Measurements from ENCODE around the gene LHFPL2.

LHFPL2 gene

DNA sequence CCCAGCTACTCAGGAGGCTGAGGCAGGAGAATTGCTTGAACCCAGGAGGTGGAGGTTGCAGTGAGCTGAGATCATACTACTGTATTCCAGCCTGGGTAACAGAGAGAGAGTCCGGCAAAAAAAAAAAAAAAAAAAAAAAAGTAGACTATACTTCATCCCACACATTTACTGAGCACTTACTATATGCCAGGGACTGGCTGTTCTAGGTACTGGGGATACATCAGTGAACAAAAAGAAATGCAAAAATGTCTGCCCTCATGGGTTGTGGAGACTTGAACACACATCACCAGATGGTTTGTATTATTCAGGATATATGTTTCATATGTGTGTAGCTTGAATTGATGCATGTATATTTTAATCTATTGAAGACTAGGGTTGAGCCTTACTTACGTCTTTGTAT is 2.9 kb upstream of the LHFPL2 start:
- no peak for DNase-seq (ENCODE audit: extremely low spot score)
- ChIA-PET POLR2A (interaction anchor here (0.6 kb wide), 1 partner anchor 161 kb away, joined by 3 read pairs; no protein-coding TSS in a partner anchor), CTCF (no interaction called here)
- TF ChIP-seq, protein P1, sequence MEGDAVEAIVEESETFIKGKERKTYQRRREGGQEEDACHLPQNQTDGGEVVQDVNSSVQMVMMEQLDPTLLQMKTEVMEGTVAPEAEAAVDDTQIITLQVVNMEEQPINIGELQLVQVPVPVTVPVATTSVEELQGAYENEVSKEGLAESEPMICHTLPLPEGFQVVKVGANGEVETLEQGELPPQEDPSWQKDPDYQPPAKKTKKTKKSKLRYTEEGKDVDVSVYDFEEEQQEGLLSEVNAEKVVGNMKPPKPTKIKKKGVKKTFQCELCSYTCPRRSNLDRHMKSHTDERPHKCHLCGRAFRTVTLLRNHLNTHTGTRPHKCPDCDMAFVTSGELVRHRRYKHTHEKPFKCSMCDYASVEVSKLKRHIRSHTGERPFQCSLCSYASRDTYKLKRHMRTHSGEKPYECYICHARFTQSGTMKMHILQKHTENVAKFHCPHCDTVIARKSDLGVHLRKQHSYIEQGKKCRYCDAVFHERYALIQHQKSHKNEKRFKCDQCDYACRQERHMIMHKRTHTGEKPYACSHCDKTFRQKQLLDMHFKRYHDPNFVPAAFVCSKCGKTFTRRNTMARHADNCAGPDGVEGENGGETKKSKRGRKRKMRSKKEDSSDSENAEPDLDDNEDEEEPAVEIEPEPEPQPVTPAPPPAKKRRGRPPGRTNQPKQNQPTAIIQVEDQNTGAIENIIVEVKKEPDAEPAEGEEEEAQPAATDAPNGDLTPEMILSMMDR (IDR thresholded peaks at IDR 0.05; ENCODE audit: control extremely low read depth, extremely low read depth, low read depth, missing control alignments), result no peak

- CTCF ChIA-PET, result no interaction called here
- TF ChIP-seq, protein P1 (IDR thresholded peaks at IDR 0.05; ENCODE audit: control extremely low read depth, extremely low read depth, low read depth, missing control alignments), result no peak
- DNase-seq (ENCODE audit: extremely low spot score), result no peak
- POLR2A ChIA-PET, result no interaction called here
Observed at GRCh38 chr5:78650531-78650930, 2.0 kb upstream of the LHFPL2 start.

- POLR2A ChIA-PET, result no interaction called here
- CTCF ChIA-PET, result no interaction called here
Observed at GRCh38 chr5:78649861-78650496, 1.4 kb upstream of the LHFPL2 start.

GRCh38 chr5:78649211-78649695 is 681 bp upstream of the LHFPL2 start:
- ChIA-PET CTCF (interaction anchor here (0.8 kb wide), 1 partner anchor 9 kb away, joined by 4 read pairs; no protein-coding TSS in a partner anchor), POLR2A (no interaction called here)
- TF ChIP-seq, protein P1 (IDR thresholded peaks at IDR 0.05; ENCODE audit: control extremely low read depth, extremely low read depth, low read depth, missing control alignments), result no peak
- no peak for DNase-seq (ENCODE audit: extremely low spot score)

More at GRCh38 chr5:78649861-78650496, 1.4 kb upstream of the LHFPL2 start:
- TF ChIP-seq, protein P1 (IDR thresholded peaks at IDR 0.05; ENCODE audit: control extremely low read depth, extremely low read depth, low read depth, missing control alignments), result no peak
- DNase-seq (ENCODE audit: extremely low spot score), result no peak

- CTCF ChIA-PET, result interaction anchor here (1.0 to 2.1 kb wide), 3 partner anchors 11 to 54 kb away, joined by 3 to 4 read pairs (median 3); no protein-coding TSS in a partner anchor
- POLR2A ChIA-PET, result interaction anchor here (0.6 kb wide), 1 partner anchor 631 kb away, joined by 4 read pairs; no protein-coding TSS in a partner anchor
- DNase-seq (ENCODE audit: extremely low spot score), result peak; percentile 52
- TF ChIP-seq, protein P1 (IDR thresholded peaks at IDR 0.05; ENCODE audit: control extremely low read depth, extremely low read depth, low read depth, missing control alignments), result peak; percentile 25
Observed at GRCh38 chr5:78647838-78648358, 674 bp downstream of the LHFPL2 start.

DNA sequence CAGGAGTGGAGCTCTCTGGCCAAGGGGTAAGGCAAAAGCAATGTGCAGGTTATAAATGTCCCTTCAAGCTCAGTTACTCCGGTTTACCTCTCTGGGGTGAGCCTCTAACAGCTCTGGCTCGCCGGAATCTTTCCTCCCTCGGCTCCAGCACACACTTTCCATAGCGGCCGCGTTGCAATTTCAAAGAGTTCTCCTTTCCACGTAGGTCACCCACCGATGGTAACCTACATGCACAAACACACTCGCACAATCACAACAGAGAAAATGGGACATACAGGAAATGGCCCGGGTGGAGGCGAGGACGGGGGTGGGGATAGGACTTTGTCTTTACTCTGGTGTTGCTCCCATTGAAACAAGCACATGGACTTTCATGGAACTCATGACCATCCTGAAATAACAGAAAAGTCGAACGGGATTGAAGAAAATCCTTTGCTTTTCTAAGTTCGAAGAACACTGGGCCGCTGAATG is 1.2 kb downstream of the LHFPL2 start:
- POLR2A ChIA-PET, result no interaction called here
- CTCF ChIA-PET, result interaction anchor here (1.0 to 2.1 kb wide), 4 partner anchors 10 to 53 kb away, joined by 3 to 4 read pairs (median 4); no protein-coding TSS in a partner anchor
- DNase-seq (ENCODE audit: extremely low spot score), result peak; percentile 37
- TF ChIP-seq, protein P1 (IDR thresholded peaks at IDR 0.05; ENCODE audit: control extremely low read depth, extremely low read depth, low read depth, missing control alignments), result no peak
